NCI-H146 treated with DMSO at 0.1 percent for 48 hours (cell line): ENCODE results near the gene ARHGAP24.
"Not testable (repeated sequence)": the region's sequence is repeated elsewhere in the genome, so short reads cannot be mapped to it uniquely, and the experiment has no call there.

Experiments
- DNase-seq: peaks from one replicate; lab custom pipeline; 2025; ENCODE audit not compliant: unreplicated experiment; lab: John Stamatoyannopoulos, UW

Gene ARHGAP24

GRCh38 chr4:86006057-86006456 lies 531.1 kb downstream of the ARHGAP24 start:
- no peak for DNase-seq

DNA sequence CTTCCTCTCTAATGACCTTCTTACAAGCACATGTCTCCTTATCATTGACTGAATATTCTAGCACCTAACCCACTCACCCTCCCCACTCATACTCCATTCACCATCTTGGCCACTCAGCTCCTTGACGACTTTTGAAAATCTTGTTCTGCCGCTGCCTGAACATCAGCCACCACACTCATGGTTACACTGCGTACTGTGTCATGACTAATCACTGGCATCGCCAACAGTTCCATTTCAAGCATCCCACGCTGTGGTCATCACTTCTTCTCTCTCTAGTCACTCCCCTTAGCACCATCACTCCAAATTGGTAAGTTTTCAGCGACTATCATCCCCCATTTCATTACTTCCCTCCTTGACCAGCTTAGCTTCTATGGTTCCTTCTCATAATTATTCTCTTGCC lies 532.1 kb downstream of the ARHGAP24 start:
- no peak for DNase-seq

- no peak for DNase-seq
These were observed 536.2 kb downstream of the ARHGAP24 start for GRCh38 chr4:86011117-86011516.

- no peak for DNase-seq
These were observed 538.7 kb downstream of the ARHGAP24 start for GRCh38 chr4:86013621-86014020.

DNA sequence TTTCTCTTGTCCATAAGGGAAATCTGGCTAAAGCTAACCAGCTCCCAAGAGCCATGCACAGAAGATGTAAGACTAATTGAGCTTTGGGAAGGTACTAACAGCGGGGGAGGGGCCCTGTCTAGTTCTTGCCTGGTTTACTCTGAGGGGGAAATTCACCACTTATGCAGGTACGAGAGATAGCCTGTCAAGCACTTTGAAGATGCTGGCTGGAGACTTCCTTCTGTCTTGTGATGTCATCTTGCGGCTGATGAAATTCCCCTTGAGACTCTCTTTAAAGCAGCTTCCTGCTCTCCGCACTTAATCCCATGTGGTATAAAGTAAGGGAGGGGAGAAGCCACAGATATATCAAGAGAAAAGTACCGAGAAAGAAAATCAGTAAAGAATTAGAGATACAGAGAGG lies 539.6 kb downstream of the ARHGAP24 start:
- no peak for DNase-seq

- DNase-seq = no peak
These were observed 540.7 kb downstream of the ARHGAP24 start for GRCh38 chr4:86015412-86016350.

- no peak for DNase-seq
These were observed 544.4 kb downstream of the ARHGAP24 start for GRCh38 chr4:86019362-86019761.

GRCh38 chr4:86019906-86020305 lies 545.0 kb downstream of the ARHGAP24 start:
- no peak for DNase-seq

- DNase-seq = not testable (repeated sequence)
These were observed 546.7 kb downstream of the ARHGAP24 start for GRCh38 chr4:86021671-86022070.

DNA sequence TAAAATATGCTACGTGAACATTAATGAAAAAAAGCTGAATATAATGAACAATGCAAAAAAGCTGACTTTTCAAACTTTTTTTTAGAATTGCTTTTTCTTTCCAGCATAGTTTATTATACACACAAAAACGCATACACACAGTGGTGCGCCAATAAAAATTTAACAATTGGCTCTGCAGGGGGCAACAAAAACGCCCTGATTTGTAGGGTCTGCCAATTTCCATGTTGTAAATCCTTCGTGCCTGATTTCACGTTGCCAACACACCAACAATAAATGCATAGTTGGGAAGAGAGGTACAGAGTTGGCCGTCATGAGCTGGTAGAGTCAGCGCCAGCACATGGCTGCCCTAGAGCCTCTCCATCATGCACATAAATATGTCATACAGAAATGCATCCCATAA lies 551.8 kb downstream of the ARHGAP24 start:
- DNase-seq = no peak

DNA sequence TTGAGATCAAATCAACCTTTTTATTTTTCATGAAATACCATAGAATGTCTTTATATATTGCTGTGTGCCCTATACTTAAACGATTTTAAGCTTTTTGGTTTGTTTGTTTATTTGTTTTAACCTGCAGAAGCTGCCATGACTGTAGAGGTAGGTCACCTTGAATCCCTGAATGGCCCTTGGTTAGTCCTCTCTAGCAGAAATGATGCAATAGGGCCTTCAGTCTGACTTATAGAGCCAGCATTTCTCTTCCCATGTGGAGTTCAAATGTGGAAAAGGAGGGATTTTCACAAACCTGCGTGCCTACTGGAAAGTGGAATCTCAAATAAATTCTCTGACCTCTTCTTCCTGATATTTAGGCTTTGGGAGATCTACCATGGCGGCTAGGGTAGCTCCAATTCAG lies 557.0 kb downstream of the ARHGAP24 start:
- no peak for DNase-seq

DNA sequence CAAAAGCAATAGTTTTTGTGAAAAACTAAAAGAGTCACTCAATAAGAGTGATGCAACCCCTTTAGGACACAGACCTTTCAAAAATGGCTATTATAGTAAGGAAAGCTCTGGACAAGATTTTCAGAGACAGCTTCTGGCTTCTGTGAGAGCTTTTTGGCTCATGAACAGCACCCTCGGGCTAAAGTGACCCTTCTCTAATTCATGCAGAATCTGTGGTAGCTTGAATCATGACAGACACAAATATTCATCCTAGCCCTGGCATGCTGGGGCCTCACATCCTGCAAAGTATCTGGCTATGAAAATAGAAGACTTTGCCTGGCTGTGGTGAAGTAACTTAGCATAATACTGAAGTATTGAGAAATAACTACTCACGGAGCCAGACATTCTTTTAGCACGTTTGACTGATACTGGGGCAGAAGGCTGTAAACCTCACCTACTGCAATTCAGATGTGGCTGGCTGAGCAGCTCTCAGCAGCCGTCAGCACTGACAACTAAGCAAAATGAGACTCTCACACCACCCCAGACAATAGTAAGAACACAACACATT lies 557.6 kb downstream of the ARHGAP24 start:
- DNase-seq = no peak

DNA sequence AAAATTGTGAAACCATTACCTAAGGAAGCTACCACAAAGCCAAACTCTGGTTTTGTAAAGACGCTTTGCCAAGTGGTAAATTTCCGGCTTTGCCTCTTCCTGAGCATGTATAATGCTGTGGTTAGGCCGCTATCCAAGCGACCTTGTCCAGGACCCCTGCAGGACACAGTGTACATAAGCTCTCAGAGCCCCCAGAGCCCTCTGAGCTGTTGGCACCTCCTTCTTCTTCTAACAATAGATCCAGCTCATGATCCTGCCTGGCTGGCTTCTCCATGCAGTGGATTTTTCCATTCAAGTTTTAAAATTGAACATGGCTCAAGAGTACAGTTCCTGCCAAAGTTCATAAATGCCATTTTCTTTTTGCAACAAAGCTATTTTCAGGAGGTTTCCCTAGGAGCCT lies 558.2 kb downstream of the ARHGAP24 start:
- DNase-seq = no peak

- no peak for DNase-seq
These were observed 559.7 kb downstream of the ARHGAP24 start for GRCh38 chr4:86034616-86035015.

- DNase-seq = no peak
These were observed 560.7 kb downstream of the ARHGAP24 start for GRCh38 chr4:86035688-86036087.

- DNase-seq = no peak
These were observed 561.8 kb downstream of the ARHGAP24 start for GRCh38 chr4:86036736-86037135.

DNA sequence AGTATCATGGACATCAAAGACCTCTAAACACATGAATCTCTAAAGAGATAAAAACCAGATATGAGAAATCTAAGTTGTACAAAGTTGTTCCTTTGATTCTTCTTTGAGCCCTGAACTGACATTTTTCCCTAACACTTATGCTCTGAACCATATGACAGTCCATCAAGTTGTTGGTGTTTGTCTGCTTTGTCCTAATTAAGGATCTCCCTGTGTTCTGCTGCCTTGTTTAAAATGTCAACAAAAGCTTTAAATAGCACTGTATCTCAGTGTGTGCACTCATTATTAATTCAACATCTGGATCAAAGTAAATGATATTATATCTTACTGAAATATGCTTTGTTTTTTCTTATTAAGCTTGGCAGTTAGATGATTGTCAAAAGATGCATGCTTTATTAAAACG lies 563.1 kb downstream of the ARHGAP24 start:
- DNase-seq = no peak

GRCh38 chr4:86043755-86044592 lies 569.0 kb downstream of the ARHGAP24 start:
- DNase-seq = peak; percentile 0

DNA sequence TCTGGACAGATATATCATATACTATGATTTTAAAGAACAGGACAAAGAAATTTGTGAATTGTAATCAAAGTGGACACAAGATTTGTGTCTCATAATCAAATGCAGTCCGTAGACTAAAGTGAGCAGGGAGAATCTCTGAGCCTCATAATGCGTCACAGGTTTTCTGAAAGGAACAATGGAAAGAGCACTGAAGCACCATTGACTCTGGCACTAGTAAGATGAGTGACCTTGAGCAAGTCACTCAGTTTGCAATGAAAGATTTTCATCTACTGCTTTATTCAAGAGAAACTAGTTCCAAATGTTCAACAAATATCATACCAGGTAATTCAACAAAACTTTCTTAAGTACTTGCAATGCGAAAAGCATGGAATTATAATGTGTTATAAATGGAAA lies 569.6 kb downstream of the ARHGAP24 start:
- DNase-seq = no peak

DNA sequence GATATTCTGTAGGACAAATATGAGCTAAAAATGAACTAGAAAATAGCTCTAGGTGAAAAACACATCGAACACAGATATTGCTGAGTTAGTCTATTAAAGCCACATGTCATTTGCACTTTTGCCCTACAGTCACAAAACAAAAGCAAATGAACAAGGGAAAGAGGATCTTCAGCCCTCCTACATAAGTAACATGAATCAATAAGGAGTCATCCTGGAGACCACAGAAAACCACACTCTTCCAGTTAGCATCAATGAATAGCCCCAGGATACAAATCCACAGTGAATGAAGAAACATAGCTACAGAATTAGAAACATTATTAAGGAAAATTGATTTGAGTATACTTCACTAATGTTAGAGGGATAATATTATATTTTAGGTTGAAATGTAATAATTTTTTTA lies 573.5 kb downstream of the ARHGAP24 start:
- no peak for DNase-seq

- no peak for DNase-seq
These were observed 575.5 kb downstream of the ARHGAP24 start for GRCh38 chr4:86050496-86050895.
